Testis (tissue), 2 donors: ENCODE data around the gene MAP7D2.

Experiments
- POLR2A ChIP-seq: fragments of 450-650 bp; IDR thresholded peaks from one replicate; pipeline ENCODE4 v1.6.1; 2017; ENCODE audit warnings: antibody characterized with exemption, mild to moderate bottlenecking, moderate library complexity
- TF ChIP-seq, protein P1 (sequence below), 3 experiments: fragments of 450-650 bp in 2 of 3; fragments of 200-600 bp in 1 of 3; sonication (generic) in 1 of 3; IDR thresholded peaks; one replicate each; pipeline ENCODE4 v1.5.1; 2016 to 2019; ENCODE audit warnings: antibody characterized with exemption in 3 of 3, mild to moderate bottlenecking in 2 of 3, moderate library complexity in 1 of 3

DNA sequence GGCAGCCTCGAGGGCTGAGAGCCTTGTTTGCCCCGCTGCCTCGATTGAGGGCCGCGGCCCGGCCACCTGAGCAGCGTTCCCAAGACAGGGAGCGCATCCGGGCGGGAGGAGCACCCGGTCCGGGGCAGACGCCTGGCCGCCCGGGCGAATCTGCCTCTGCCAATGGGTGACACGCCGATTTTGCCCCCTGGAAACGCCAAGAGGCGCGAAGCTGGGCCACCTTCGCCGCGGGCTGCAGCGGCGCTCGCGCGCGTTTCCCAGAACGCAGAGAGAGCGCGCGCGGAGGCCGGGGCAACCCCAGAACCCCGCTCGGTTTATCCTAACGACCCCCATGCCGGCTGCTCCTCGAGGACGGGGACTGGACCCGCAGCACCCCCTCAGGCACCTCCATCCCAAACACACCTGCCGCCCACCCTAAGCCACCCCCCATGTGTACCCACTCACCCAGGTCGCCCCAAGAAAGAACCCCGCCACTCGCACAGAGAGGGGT, 575 bp downstream of the MAP7D2 start:
- TF ChIP-seq, protein P1, sequence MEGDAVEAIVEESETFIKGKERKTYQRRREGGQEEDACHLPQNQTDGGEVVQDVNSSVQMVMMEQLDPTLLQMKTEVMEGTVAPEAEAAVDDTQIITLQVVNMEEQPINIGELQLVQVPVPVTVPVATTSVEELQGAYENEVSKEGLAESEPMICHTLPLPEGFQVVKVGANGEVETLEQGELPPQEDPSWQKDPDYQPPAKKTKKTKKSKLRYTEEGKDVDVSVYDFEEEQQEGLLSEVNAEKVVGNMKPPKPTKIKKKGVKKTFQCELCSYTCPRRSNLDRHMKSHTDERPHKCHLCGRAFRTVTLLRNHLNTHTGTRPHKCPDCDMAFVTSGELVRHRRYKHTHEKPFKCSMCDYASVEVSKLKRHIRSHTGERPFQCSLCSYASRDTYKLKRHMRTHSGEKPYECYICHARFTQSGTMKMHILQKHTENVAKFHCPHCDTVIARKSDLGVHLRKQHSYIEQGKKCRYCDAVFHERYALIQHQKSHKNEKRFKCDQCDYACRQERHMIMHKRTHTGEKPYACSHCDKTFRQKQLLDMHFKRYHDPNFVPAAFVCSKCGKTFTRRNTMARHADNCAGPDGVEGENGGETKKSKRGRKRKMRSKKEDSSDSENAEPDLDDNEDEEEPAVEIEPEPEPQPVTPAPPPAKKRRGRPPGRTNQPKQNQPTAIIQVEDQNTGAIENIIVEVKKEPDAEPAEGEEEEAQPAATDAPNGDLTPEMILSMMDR (IDR thresholded peaks at IDR 0.05) = no peak
- TF ChIP-seq POLR2A = no peak
